ENCODE data around the gene TRIM72. TPM values are rescaled to one million over a fixed set of nuclear protein-coding genes. Genes with fewer than 3 reads are reported as not detected.
"Not testable (repeated sequence)": the region's sequence is repeated elsewhere in the genome, so short reads cannot be mapped to it uniquely, and the experiment has no call there.

Gene TRIM72, protein sequence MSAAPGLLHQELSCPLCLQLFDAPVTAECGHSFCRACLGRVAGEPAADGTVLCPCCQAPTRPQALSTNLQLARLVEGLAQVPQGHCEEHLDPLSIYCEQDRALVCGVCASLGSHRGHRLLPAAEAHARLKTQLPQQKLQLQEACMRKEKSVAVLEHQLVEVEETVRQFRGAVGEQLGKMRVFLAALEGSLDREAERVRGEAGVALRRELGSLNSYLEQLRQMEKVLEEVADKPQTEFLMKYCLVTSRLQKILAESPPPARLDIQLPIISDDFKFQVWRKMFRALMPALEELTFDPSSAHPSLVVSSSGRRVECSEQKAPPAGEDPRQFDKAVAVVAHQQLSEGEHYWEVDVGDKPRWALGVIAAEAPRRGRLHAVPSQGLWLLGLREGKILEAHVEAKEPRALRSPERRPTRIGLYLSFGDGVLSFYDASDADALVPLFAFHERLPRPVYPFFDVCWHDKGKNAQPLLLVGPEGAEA
- 98.3 TPM for polyA plus RNA-seq (ENCODE audit: insufficient read length)

DNA sequence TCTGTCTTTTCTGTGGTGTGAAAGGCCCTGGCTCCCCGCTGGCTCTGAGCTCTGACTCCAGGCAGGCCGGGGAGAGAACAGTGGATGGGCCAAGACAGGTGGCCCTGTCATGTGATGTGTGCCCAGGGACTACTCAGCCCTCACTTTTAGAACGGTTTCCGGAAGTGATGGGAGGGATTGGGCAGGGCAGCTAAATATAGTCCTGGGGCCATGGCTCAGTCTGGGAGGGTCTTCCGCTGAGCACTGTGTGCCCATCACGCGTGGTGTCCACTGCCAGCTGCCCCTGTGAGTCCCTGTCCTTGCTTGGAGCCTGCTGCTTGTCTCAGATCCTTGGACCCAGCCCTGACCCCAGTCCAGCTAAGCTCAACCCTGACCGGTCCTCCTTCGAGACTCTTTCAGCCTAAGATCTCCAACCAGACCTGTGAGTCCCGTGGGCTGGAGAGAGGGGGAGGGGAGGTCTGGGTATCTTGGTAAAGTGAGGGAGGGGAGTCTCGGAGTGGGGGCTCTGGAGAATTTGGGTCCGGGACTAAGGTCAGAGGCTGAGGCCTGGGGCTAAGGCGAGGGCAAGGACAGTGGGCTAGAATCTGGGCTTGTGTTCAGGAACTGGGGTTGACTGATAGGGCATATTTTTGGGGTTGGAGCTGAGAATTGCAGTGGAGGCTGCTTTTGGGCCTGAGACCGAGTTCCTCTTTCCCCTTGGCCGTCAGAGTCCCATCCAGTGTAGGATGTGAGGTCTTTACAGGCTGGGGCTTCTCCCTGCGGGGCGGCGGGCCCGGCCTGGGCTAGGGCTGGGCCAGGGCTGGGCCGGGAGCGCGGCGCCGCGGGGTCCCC is at the start of gene TRIM72:
TRIM72 (plus strand) TSS at position 243 of the 831 bp plus-strand sequence. CDS start 620 bp downstream, outside the sequence.
- peak; percentile 54 for DNase-seq

DNA sequence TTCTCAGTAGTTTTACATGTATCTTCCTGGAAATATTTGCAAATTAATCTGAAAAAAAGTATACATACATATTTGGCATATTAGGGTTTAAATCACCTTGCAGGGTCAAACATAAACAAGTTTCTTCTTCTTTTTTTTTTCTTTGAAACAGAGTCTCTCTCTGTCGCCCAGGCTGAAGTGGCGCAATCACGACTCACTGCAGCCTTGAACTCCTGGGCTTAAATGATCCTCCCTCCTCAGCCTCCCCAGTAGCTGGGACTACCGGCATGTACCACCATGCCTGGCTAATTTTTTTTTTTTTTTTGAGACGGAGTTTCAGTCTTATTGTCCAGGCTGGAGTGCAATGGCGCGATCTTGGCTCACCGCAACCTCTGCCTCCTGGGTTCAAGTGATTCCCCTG is 46.6 kb upstream of the TRIM72 start:
- DNase-seq: no peak

DNA sequence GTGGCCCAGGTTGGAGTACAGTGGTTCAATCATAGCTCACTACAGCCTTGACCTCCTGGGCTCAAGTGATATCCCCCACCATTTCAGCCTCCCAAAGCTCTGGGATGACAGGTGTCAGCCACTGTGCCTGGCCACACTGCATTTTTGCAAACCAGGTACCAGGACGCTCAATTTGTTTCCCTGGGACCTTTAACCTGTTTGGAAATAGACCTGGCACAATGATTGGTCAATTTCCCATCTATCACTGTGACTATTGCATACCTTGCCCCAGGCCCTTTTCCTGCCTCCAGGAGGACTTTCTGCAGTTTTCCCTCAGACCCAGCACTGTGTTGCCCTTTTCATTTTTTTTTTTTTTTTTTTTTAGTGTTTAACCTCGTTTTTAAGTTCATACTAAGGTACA is 45.1 kb upstream of the TRIM72 start:
- no peak for DNase-seq

DNA sequence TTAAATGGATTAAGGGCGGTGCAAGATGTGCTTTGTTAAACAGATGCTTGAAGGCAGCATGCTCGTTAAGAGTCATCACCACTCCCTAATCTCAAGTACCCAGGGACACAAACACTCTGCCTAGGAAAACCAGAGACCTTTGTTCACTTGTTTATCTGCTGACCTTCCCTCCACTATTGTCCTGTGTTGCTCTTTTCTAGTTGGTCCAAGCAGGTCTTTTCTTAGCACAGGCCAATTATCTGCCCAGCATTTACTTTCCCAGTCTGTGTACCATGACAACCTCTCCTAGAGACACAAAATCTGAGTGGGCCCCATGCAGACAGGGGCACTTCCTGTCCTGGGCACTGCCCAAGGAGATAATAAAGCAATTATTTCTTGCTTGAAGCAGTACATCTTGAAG is 43.9 kb upstream of the TRIM72 start:
- DNase-seq: not testable (repeated sequence)

DNA sequence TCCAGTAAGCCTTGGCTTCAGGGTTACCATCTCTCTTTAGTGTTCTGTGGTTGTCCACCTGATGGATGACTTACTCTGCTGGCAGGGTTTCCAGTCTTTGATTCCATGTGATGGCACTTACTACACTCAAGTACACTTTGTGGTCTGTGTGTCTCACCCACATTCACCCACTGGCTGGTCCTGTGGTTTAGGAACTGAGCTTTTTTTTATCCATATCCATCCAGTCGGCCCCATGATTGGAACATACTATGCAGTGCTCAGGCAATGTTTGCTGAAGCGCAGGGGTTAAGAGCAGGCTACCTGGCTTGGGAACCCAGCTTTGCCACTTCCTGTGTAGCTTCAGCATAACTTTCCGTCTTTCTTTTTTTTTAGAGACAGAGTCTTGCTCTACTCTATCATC is 36.8 kb upstream of the TRIM72 start:
- no peak for DNase-seq

DNA sequence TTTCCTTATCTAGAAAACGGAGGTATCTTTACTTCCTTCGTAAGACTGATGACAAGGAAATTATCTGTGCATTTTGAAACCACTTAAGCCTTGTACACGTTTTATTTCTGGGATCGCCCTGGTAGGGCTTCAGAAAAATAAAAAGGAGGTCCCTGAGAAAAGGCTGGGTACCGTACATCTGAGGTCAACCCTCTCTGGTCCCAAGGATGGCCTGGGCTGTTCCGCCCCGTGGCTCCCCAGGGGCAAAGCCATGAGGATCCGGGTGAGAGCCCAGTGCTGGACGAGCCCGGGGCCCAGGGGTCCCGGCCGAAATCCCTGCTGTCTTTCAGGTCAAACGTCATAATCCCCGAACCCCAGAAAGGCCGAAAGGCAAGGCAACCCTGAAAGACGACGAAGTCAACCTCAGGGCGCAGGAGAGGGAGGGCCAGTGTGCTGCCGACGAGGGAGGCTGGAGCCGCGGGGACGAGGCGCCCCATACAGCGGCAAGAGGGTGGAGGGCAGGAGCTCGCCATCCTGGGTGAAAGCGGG is 34.6 kb upstream of the TRIM72 start:
- DNase-seq: peak; percentile 29

DNA sequence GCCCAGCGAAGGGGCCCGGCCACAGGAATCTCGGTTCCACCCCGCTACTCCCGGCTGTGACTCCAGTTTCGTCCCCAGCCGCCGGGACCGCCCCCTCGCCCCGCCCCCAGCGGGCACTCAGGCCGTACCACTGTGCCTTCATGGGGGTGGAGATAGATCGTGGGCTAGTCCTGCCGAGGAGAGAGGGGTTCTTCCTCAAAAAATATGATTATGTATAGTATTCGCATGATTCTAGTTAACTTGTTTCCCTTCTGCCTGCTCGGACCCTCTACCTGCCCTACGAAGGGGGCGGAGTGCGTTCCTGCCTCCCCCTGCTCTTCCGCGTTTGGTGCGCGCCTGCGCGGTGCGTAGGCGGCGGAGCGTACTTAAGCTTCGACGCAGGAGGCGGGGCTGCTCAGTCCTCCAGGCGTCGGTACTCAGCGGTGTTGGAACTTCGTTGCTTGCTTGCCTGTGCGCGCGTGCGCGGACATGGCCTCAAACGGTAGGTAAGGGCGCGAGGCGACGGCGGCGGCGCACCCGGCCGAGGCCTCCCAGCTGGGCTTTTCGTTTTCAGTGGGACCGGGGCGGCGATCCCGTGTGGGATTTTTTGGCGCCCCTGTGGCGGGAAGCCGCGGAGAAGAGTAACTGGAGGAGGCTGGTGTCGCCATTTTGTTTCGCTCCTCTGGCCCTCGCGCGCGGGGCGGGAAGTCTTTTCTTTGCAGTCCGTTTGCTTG is 34.0 kb upstream of the TRIM72 start, which contains the start of gene FUS:
FUS (plus strand) TSS at position 393 of the 713 bp plus-strand sequence; CDS start at position 469, 76 bp downstream.
- DNase-seq: peak; percentile 97

DNA sequence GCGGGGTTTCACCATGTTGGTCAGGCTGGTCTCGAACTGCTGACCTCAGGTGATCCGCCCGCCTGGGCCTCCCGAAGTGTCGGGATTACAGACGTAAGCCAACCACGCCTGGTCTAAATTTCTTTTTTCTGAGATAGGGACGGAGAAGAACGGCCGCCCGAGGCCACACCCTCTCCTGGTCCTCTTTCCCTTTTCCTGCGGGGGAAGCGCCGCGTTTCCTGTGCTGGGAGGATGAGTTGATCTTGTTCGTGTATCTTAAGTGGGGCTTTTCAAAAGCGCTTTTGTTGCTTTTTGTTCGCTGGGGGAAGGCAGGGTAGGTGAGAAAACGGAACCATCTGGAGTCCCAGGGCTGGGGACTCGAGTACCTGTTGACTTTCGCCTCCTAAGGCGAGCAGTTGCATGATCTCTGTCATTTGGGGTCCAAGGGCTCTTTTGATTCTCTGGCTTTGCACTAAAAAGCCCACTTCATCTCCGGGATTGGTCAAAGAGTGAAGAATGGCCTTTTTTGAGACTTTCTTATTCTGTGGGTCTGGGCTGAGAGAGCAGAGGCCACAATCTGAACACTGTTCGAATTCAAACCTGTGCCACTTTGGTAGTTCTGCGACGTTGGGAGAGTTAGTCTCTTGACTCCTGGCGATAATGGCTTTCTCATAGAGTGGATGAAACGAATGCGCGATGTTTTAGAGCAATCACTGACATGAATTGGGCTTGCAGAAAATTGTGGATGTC is 32.7 kb upstream of the TRIM72 start:
- no peak for DNase-seq

DNA sequence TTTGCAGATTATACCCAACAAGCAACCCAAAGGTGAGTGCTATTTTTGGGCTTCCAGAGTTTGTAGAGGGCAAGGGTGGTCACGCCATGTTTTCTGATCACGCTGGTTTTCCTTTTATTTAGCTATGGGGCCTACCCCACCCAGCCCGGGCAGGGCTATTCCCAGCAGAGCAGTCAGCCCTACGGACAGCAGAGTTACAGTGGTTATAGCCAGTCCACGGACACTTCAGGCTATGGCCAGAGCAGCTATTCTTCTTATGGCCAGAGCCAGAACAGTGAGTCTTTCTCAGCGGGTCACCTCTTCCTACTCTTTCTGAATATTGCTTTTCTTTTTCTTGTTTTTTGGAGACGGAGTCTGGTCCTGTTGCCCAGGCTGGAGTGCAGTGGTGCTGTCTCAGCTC is 31.5 kb upstream of the TRIM72 start:
- no peak for DNase-seq

DNA sequence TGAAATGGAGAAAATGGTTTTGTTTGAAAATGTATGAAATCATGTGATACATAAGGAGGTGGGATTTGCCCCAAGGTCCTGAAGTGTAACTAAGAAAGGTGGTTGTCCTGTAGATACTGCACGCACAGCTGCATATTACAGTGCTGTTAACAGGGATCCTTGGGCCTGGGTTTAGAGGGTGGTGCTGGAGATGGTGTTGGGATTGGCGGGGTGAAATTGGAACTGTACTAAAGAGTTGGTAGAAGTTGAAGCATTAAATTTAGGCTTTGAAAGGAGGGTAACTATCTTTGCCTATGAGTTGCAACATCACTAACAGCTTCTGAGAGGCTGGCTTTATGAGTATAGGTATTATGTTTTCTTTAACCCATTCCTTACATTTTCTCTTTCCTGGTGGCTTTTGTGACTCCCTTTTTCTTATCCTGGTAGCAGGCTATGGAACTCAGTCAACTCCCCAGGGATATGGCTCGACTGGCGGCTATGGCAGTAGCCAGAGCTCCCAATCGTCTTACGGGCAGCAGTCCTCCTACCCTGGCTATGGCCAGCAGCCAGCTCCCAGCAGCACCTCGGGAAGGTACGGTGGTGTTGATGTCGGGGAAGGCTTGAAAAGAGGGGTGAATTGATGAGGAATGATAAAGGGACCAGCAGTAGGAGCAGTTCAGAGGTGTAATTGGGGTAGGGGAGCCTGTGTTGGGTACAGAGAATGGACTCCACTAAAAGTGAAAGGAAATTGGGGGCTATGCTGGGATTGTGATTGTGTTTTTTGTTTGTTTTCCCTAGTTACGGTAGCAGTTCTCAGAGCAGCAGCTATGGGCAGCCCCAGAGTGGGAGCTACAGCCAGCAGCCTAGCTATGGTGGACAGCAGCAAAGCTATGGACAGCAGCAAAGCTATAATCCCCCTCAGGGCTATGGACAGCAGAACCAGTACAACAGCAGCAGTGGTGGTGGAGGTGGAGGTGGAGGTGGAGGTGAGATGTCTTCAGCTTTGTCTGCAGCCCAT is 30.2 kb upstream of the TRIM72 start:
- DNase-seq: no peak

DNA sequence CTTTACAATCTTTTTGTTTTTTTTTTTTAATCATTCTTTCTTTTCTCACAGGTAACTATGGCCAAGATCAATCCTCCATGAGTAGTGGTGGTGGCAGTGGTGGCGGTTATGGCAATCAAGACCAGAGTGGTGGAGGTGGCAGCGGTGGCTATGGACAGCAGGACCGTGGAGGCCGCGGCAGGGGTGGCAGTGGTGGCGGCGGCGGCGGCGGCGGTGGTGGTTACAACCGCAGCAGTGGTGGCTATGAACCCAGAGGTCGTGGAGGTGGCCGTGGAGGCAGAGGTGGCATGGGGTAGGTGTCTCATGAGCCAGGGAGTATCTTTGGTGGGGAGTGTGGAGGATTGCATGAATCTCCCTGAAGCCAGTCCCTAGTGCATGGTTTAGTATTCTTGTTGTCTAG is 29.0 kb upstream of the TRIM72 start:
- no peak for DNase-seq

DNA sequence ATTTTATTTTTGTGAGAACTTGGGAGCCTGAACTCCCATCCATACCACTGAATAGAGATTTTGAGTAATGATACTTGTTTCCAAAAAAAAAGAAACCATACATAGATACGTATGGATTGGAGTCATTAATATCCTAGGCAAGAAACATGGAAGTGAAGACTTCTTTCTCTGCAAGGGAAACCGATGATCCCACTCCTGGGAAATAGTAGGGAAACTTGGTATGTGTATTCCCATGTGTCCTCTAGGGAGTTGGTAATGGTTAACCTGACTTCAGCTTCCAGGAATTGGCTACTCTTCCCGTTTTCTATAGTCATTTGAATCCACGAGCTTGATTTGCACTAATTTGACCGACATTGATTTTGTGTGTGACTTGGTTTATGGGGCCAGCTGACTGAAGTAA is 28.6 kb upstream of the TRIM72 start:
- no peak for DNase-seq

DNA sequence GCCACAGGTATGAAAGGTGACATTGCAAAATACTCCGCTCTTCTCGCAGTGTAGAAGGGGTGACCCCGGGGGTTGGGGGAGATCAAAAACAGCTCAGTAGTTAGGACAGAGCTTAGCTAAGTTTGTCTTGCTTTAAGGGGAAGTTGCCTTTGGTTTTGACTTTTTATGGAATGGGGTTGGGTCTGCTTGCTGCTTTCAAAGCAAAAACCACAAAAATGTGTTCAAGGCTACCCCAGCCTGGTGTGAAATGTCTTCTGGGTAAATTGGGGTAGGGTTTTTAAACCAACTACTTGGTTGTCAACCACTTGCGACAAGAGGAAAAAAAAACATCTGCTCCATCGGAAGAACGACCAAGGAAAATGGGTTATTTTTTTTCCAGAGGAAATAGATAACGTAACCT is 27.7 kb upstream of the TRIM72 start:
- no peak for DNase-seq

DNA sequence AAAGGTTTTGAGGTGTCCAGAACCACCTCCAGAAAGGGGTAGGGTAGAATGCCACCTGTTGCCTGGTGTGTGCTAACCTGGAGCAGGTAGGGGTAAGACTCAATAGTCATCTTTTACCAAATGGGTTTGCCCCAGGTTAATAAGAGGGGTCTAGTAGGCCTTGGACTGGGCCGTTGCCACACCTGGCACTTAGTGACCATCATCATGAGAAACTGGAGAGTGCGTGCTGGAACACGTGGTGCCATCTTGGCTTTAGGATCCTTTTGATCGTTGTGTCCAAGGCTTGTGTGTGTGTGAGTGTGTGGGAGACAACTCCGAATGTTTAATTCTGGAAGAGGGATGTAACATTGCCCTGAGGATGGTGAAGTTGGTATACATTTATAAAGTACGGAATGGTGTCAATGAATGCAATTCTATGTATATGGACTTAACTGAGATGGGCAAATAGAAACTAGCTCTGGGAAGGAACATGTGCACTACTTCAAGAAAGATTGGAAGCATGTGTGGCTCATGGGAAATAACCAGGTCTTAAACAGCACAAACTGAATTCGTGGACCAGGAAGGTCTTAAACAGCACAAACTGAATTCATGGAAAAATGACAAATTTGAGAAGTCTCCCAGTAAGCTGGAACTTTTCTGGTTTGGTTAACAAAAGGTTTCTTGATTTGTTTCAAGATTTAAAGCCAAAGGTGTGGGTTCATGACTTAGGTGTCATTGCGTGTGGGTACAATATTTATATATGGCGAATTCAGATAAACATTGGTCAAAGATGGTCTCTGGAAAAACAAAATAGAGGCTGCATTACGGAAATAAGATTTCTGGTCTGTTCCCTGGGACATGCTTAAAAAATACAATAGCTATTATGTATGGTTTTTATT is 26.8 kb upstream of the TRIM72 start:
- DNase-seq: no peak

DNA sequence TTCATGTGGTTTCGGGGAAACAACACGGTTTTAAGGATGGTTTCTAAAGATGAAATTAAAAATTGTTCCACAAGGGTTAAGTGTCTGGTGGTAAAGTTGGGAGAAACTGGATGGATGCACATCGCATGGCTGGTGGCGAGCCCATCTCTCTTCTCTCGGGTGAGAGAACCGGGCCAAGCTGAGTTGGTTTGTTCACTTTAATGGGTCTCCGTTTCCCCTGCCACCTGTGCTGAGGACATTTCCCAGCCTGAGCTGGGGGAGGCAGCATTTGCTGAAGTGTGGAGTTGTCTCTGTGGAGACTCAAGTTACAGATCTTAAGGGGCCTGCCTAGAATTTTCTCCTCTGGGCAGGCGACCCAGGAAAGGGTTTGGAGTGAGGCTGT is 26.1 kb upstream of the TRIM72 start:
- no peak for DNase-seq

DNA sequence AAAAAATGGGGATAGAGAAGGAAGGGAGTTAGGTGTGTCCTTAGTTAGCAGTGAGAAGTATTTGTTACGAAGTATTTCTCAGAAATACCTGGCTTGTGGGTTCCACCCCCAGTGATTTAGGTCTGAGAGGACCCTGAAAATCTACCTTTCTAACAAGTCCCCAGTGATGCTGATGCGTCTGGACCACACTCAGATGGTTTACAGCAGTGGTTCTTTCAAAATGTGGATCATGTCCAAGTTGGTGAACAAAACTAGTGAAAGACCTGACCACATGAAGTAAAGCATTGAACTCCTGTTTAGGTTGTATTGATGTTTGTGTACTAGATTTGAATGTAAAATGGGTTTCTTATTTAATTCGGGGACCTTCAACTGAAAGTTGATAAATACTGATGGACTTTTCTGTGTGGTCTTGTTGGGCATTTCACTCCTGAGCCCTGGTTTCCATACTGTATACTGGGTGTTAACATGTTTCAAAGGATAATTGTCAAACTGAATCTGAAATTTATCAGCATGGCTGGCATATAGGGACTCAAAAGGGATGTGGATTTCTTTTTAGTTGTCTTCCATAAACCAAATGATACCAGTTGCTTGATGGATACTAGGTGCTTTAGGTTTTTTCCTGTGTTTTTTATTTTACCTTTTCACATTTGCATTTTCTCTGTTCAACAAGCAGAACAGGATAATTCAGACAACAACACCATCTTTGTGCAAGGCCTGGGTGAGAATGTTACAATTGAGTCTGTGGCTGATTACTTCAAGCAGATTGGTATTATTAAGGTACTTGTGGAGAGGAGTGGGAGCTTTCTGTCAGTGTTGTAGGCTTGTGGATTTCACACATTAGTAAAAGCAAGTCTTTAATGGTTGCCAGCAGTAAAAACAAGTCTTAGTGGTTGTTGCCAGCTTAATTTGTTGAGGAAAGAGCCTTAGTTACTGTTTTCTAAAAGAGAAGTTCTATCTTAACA is 25.2 kb upstream of the TRIM72 start:
- no peak for DNase-seq

DNA sequence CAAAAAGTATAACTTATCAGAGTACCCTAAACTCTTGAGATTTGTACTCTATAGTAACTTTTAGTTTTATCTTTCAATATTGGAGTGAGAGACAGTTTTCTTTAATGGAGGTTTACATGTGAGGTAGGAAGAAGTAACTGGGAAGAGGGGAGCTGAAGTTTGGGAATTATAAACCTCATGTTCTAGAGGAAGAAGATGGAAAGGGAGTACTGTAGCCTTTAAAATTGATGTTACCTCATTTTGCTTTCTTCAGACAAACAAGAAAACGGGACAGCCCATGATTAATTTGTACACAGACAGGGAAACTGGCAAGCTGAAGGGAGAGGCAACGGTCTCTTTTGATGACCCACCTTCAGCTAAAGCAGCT is 24.5 kb upstream of the TRIM72 start:
- no peak for DNase-seq

DNA sequence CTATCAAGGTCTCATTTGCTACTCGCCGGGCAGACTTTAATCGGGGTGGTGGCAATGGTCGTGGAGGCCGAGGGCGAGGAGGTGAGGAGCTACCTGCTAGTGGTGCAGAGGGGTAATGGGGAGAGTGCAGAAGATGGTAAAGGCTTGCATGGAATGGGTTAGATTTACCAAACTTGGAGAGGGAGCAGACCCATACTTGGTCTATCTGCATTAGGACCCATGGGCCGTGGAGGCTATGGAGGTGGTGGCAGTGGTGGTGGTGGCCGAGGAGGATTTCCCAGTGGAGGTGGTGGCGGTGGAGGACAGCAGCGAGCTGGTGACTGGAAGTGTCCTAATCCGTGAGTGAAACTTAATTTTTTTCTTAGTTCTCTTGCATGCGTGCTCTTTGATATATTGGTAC is 23.9 kb upstream of the TRIM72 start:
- DNase-seq: no peak

Data from hindlimb muscle (tissue), 1 donor.